CD14-positive monocyte (primary cell): ENCODE data around the gene NKAIN4. TPM values are rescaled to one million over a fixed set of nuclear protein-coding genes. Genes with fewer than 3 reads are reported as not detected.

ENCODE experiments used
- DNase-seq, 3 donors: peaks; one replicate each; pipeline ENCODE4 v3.0.0-alpha.2; 2011 to 2022
- H2AFZ ChIP-seq: 2 replicates; pipeline ENCODE4 v1.6.0; 2012; ENCODE audit warnings: mild to moderate bottlenecking, low read depth, low read length, inconsistent platforms; ENCODE audit not compliant: insufficient read depth, poor library complexity, severe bottlenecking
- H3K27ac ChIP-seq, 2 donors: 1 replicate in 1 of 2; 2 replicates in 1 of 2; pipeline ENCODE4 v1.5.1; 2012 to 2013; ENCODE audit warnings: low read length in 2 of 2, control low read depth in 1 of 2, inconsistent platforms in 1 of 2, low read depth in 1 of 2, mild to moderate bottlenecking in 1 of 2
- H3K27me3 ChIP-seq, 2 donors: one replicate each; pipeline versions ENCODE4 v1.6.0 to v1.6.1; 2011 to 2013; ENCODE audit warnings: low read length in 2 of 2; ENCODE audit not compliant: control insufficient read depth in 2 of 2, insufficient read depth in 2 of 2
- H3K36me3 ChIP-seq, 2 donors: replicated peaks in 1 of 2; 1 replicate in 1 of 2; 2 replicates in 1 of 2; pipeline versions ENCODE4 v1.5.1 to v1.6.1; 2012 to 2013; ENCODE audit warnings: low read length in 2 of 2, control low read depth in 1 of 2, inconsistent platforms in 1 of 2, mild to moderate bottlenecking in 1 of 2; ENCODE audit not compliant: insufficient read depth in 2 of 2, control insufficient read depth in 1 of 2
- H3K4me1 ChIP-seq, 2 donors: 1 replicate in 1 of 2; 2 replicates in 1 of 2; pipeline versions ENCODE4 v1.5.1 to v1.6.1; 2012 to 2013; ENCODE audit warnings: low read length in 2 of 2, control low read depth in 1 of 2, inconsistent platforms in 1 of 2, mild to moderate bottlenecking in 1 of 2, moderate library complexity in 1 of 2; ENCODE audit not compliant: insufficient read depth in 2 of 2, control insufficient read depth in 1 of 2
- H3K4me2 ChIP-seq: replicated peaks from 2 replicates; pipeline ENCODE3; 2012; ENCODE audit warnings: low read length, moderate library complexity, mild to moderate bottlenecking; ENCODE audit not compliant: poor library complexity, severe bottlenecking; ENCODE audit errors: extremely low read depth
- H3K4me3 ChIP-seq, 3 experiments: fragments of 200-600 bp in 1 of 3; sonication (generic) in 1 of 3; replicated peaks in 1 of 3; 1 replicate in 2 of 3; 2 replicates in 1 of 3; pipeline ENCODE4 v1.5.1; 2011 to 2013; ENCODE audit warnings: low read length in 3 of 3, mild to moderate bottlenecking in 3 of 3, control low read depth in 2 of 3, low read depth in 2 of 3, inconsistent platforms in 1 of 3, moderate library complexity in 1 of 3
- H3K79me2 ChIP-seq: 2 replicates; pipeline ENCODE4 v1.6.0; 2012; ENCODE audit warnings: mild to moderate bottlenecking, control low read depth, inconsistent platforms, low read length, moderate library complexity; ENCODE audit not compliant: insufficient read depth
- H3K9ac ChIP-seq: 2 replicates; pipeline ENCODE4 v1.6.0; 2017; ENCODE audit warnings: low read length, mild to moderate bottlenecking; ENCODE audit not compliant: insufficient read depth, poor library complexity, severe bottlenecking
- H3K9me3 ChIP-seq, 2 donors: replicated peaks in 1 of 2; 1 replicate in 1 of 2; 2 replicates in 1 of 2; pipeline versions ENCODE4 v1.5.1 to v1.6.1; 2012 to 2013; ENCODE audit warnings: low read length in 2 of 2, control low read depth in 1 of 2; ENCODE audit not compliant: control insufficient read depth in 1 of 2, insufficient read depth in 1 of 2
- H4K20me1 ChIP-seq: 2 replicates; pipeline ENCODE4 v1.6.0; 2012; ENCODE audit warnings: mild to moderate bottlenecking, low read length, control low read depth, moderate library complexity; ENCODE audit not compliant: insufficient read depth
- H3K27ac Mint-ChIP-seq, 7 donors: one replicate each; pipeline ENCODE4 v1.8.0; 2020; ENCODE audit warnings: mild to moderate bottlenecking in 7 of 7, mixed read lengths in 7 of 7, moderate library complexity in 6 of 7, inconsistent platforms in 2 of 7
- H3K27me3 Mint-ChIP-seq, 3 donors: one replicate each; pipeline ENCODE4 v1.8.0; 2021 to 2022; ENCODE audit warnings: low read depth in 3 of 3, mild to moderate bottlenecking in 3 of 3, mixed read lengths in 3 of 3, moderate library complexity in 3 of 3, inconsistent platforms in 1 of 3
- H3K36me3 Mint-ChIP-seq, 2 donors: one replicate each; pipeline ENCODE4 v1.8.0; 2020; ENCODE audit warnings: mixed read lengths in 2 of 2, inconsistent platforms in 1 of 2, mild to moderate bottlenecking in 1 of 2
- H3K4me1 Mint-ChIP-seq: one replicate; pipeline ENCODE4 v1.8.0; 2020; ENCODE audit warnings: mild to moderate bottlenecking, mixed read lengths
- H3K4me3 Mint-ChIP-seq, 2 donors: one replicate each; pipeline ENCODE4 v1.8.0; 2020; ENCODE audit warnings: mild to moderate bottlenecking in 2 of 2, mixed read lengths in 2 of 2, moderate library complexity in 1 of 2
- H3K9me3 Mint-ChIP-seq, 7 donors: one replicate each; pipeline ENCODE4 v1.8.0; 2020 to 2022; ENCODE audit warnings: mixed read lengths in 7 of 7, mild to moderate bottlenecking in 6 of 7, moderate library complexity in 6 of 7, inconsistent platforms in 2 of 7
- WGBS: methylation state at CpG from one replicate; pipeline ENCODE4 v1.1.5; 2013; ENCODE audit warnings: missing lambda C conversion rate; ENCODE audit not compliant: insufficient coverage; 5-methylcytosine and 5-hydroxymethylcytosine counted together
- intact Hi-C, 2 donors: fragments of 100-400 bp; cut with micrococcal nuclease; formaldehyde crosslinking; loops; one replicate each; pipeline versions ENCODE4 v1.15.0 to v1.15.1; 2023
- polyA plus RNA-seq, 3 donors: library from polyadenylated mRNA; depleted of rRNA in 1 of 3; unstranded in 2 of 3; stranded (reverse) in 1 of 3; fragments of 300-500 nt in 2 of 3; fragments of >200 nt in 1 of 3; fragmentation: Illumina TruSeq in 2 of 3; gene quantifications; 1 replicate in 2 of 3; 2 replicates in 1 of 3; pipeline ENCODE4 v1.2.3, GENCODE V29; 2012 to 2021
- TF ChIP-seq, protein P1 (sequence below): fragments of 200-600 bp; IDR thresholded peaks from one replicate; pipeline ENCODE4 v1.8.0; 2022; ENCODE audit warnings: antibody characterized with exemption, mild to moderate bottlenecking

The NKAIN4 gene
- polyA plus RNA-seq, 3 donors, result not detected

- TF ChIP-seq, protein P1, sequence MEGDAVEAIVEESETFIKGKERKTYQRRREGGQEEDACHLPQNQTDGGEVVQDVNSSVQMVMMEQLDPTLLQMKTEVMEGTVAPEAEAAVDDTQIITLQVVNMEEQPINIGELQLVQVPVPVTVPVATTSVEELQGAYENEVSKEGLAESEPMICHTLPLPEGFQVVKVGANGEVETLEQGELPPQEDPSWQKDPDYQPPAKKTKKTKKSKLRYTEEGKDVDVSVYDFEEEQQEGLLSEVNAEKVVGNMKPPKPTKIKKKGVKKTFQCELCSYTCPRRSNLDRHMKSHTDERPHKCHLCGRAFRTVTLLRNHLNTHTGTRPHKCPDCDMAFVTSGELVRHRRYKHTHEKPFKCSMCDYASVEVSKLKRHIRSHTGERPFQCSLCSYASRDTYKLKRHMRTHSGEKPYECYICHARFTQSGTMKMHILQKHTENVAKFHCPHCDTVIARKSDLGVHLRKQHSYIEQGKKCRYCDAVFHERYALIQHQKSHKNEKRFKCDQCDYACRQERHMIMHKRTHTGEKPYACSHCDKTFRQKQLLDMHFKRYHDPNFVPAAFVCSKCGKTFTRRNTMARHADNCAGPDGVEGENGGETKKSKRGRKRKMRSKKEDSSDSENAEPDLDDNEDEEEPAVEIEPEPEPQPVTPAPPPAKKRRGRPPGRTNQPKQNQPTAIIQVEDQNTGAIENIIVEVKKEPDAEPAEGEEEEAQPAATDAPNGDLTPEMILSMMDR, result no peak
- 16% methylated on average over 17 of the region's 17 CpGs for WGBS
- Mint-ChIP-seq H3K27me3 (peaks cover 19 to 42% (median 23%) of the 10 kb centered on the region in 3 donors), H3K4me1 (no peaks in the 10 kb centered on the region), H3K27ac (peak overlapping the region in 1 of 7 donors; percentile 50), H3K36me3 (no peaks in the 10 kb centered on the region), H3K9me3 (peaks cover 0 to 2% (median 0%) of the 10 kb centered on the region in 7 donors), H3K4me3 (peak overlapping the region in 1 of 2 donors; percentile 46)
- Histone ChIP-seq H2AFZ (no peak overlapping the region), H3K9me3 (no peaks in the 10 kb centered on the region), H3K27me3 (peaks cover 0 to 17% of the 10 kb centered on the region in 2 donors), H3K4me1 (no peaks in the 10 kb centered on the region), H3K4me3 (no peak overlapping the region), H3K36me3 (no peaks in the 10 kb centered on the region), H4K20me1 (peaks cover 5% of the 10 kb centered on the region), H3K9ac (no peak overlapping the region), H3K4me2 (no peak overlapping the region), H3K79me2 (no peaks in the 10 kb centered on the region), H3K27ac (no peak overlapping the region)
- intact Hi-C loops, result no loop called here
- no peak for DNase-seq
Observed at GRCh38 chr20:63295422-63295821, 41.2 kb upstream of the NKAIN4 start.

GRCh38 chr20:63295018-63295417 lies 40.8 kb upstream of the NKAIN4 start:
- Histone ChIP-seq H3K27me3 (peaks cover 0 to 17% of the 10 kb centered on the region in 2 donors), H3K36me3 (no peaks in the 10 kb centered on the region), H4K20me1 (peaks cover 5% of the 10 kb centered on the region), H3K79me2 (no peaks in the 10 kb centered on the region), H2AFZ (no peak overlapping the region), H3K4me3 (no peak overlapping the region), H3K4me1 (no peaks in the 10 kb centered on the region), H3K9me3 (no peaks in the 10 kb centered on the region), H3K27ac (no peak overlapping the region), H3K4me2 (no peak overlapping the region), H3K9ac (no peak overlapping the region)
- intact Hi-C loops, result no loop called here
- Mint-ChIP-seq H3K36me3 (no peaks in the 10 kb centered on the region), H3K4me3 (peak overlapping the region in 1 of 2 donors; percentile 46), H3K27ac (peak overlapping the region in 1 of 7 donors; percentile 37), H3K27me3 (peaks cover 19 to 40% (median 23%) of the 10 kb centered on the region in 3 donors), H3K9me3 (peaks cover 0 to 2% (median 0%) of the 10 kb centered on the region in 7 donors), H3K4me1 (no peaks in the 10 kb centered on the region)
- no peak for DNase-seq
- TF ChIP-seq, protein P1, result no peak
- WGBS, result 51% methylated on average over 18 of the region's 19 CpGs
